Neural progenitor cell (in vitro differentiated cells): ENCODE measurements around the gene LIMS4.
"Not testable (repeated sequence)": the region's sequence is repeated elsewhere in the genome, so short reads cannot be mapped to it uniquely, and the experiment has no call there.

ENCODE experiments used
- CTCF ChIP-seq: fragments of 200-600 bp; sonication (generic); IDR thresholded peaks from 2 replicates; pipeline ENCODE4 v1.5.1; 2017; ENCODE audit warnings: antibody characterized with exemption, mild to moderate bottlenecking
- EZH2 ChIP-seq: fragments of 200-600 bp; sonication (generic); IDR thresholded peaks from 2 replicates; pipeline ENCODE4 v1.6.1; 2017; ENCODE audit warnings: antibody characterized with exemption, mild to moderate bottlenecking, moderate library complexity
- EZH2phosphoT487 ChIP-seq: fragments of 200-600 bp; sonication (generic); IDR thresholded peaks from 2 replicates; pipeline ENCODE4 v1.6.1; 2017; ENCODE audit warnings: antibody characterized with exemption

- TF ChIP-seq EZH2, CTCF, EZH2phosphoT487: not testable (repeated sequence)
These were observed 65.5 kb downstream of the LIMS4 start for GRCh38 chr2:110407142-110407541.
